ENCODE measurements around the gene UFD1.

DNA sequence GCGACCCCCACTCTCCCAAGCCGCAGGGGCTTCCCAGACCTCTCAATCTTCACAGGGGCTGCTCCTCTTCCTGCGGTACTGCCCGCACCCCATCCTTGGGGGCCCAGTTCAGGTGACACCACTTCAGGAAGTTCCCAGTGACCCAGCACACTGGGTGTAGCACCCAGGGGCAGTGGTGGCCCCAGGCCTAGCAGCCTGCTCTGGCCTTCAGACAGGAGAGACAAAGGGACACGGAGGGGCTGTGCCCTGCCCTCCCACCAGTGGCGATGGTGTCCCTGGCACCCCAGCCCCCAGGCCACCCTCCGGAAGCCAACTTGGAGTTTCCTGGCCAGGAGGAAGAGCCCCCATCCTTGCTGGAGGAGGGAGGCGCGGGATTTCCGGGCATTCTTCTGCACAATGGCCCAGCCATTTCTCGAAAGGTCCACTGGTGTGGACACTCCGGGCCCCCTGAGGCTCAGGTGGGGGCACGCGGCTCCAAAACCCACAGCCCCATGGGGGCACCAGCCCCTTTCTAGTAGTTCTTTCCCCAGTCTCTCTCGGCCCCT, 46.2 kb upstream of the UFD1 start:
- TF ChIP-seq STAT6 (CRISPR knock-in tag; conservative IDR thresholded peaks at IDR 0.05; ENCODE audit: low read depth): no peak
- TF ChIP-seq CTCF (IDR thresholded peaks at IDR 0.05): no peak
- no peak for TF ChIP-seq AR (CRISPR knock-in tag; IDR thresholded peaks at IDR 0.05)
- TF ChIP-seq CREB1 (CRISPR knock-in tag; IDR thresholded peaks at IDR 0.05): no peak
- TF ChIP-seq ETV6 (CRISPR knock-in tag; IDR thresholded peaks at IDR 0.05): no peak
- no peak for TF ChIP-seq TEAD1 (CRISPR knock-in tag; IDR thresholded peaks at IDR 0.05)
- no peak for TF ChIP-seq PRDM15 (CRISPR knock-in tag; IDR thresholded peaks at IDR 0.05)
- TF ChIP-seq IRF2 (CRISPR knock-in tag; IDR thresholded peaks at IDR 0.05; ENCODE audit: borderline replicate concordance, low read depth): no peak
